ENCODE data around the gene SNX7.

SNX7 gene

DNA sequence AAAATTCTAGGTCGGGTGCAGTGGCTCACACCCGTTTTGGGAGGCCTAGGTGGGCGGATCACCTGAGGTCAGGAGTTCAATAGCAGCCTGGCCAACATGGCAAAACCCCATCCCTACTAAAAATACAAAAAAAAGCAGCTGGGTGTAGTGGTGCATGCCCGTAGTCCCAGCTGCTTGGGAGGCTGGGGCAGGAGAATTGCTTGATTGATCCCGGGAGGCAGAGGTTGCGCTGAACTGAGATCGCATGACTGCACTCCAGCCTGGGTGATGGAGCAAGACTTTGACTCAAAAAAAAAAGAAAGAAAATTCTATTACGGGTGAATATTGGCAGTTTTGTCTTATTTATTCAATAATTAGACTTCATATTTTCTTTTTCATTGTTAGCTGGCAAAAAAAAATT lies 62.1 kb downstream of the SNX7 start:
- no peak overlapping the region for H3K27ac ChIP-seq
- TF ChIP-seq, protein P1, sequence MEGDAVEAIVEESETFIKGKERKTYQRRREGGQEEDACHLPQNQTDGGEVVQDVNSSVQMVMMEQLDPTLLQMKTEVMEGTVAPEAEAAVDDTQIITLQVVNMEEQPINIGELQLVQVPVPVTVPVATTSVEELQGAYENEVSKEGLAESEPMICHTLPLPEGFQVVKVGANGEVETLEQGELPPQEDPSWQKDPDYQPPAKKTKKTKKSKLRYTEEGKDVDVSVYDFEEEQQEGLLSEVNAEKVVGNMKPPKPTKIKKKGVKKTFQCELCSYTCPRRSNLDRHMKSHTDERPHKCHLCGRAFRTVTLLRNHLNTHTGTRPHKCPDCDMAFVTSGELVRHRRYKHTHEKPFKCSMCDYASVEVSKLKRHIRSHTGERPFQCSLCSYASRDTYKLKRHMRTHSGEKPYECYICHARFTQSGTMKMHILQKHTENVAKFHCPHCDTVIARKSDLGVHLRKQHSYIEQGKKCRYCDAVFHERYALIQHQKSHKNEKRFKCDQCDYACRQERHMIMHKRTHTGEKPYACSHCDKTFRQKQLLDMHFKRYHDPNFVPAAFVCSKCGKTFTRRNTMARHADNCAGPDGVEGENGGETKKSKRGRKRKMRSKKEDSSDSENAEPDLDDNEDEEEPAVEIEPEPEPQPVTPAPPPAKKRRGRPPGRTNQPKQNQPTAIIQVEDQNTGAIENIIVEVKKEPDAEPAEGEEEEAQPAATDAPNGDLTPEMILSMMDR (conservative IDR thresholded peaks at IDR 0.05; ENCODE audit: low read depth): no peak
- DNase-seq (ENCODE audit: low spot score): no peak
- POLR2A ChIA-PET (ENCODE audit: low non-redundant PET): no interaction called here
- CTCF ChIA-PET: no interaction called here

DNA sequence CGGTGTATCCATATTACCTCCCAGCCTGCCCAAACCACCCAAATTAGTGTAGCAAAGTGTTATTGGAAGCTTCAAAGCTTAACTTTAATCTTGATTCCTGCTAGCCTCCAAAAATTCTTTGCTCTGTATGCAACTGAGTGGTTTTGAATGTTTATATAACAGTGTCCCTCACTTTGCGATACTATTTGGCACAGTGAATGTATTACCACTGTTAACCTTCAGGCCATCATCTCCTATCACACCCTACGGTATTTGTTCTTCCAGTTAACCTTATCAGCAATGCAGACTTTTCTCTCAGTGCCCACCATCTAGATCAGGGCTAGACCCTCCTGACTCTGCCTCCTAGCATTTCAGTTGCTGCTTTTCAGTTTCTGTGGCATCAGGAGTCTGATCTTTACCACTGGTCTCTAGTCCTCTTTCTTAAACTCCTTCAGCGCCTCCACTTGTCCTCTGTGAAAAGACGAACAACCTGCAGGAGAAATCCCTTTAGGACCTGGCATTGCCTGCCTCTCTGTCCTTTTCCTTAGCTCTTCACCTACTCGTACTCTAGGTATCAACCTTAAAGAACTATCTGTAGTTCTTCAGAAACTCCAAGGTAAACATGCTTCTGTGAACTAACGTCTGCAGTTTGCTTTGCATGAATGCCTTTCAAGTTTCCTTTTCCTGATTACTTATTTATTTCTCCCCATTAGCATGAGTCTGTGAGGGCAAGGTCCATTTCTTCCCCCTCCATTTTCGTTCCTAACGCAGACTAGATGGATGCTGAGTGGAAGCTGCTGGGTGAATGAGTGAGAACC lies 71.7 kb downstream of the SNX7 start:
- no peak overlapping the region for H3K27ac ChIP-seq
- TF ChIP-seq, protein P1 (conservative IDR thresholded peaks at IDR 0.05; ENCODE audit: low read depth): no peak
- no peak for DNase-seq (ENCODE audit: low spot score)
- ChIA-PET POLR2A (ENCODE audit: low non-redundant PET) (no interaction called here), CTCF (no interaction called here)

DNA sequence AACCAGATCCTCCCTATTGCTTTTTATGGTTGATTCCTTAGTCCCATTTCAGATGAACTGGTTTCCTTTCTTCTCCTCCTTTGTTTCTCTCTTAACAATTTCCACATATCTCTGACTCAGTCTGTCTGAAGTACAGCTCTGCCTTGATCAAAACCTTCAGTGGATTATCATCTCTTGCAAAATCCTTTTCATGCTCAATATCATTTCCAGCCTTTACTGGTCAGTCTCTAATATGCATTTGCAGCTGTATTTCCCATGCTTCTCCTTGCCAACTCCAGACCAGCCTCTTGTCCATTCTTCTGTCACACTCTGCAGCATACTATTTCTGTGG lies 72.2 kb downstream of the SNX7 start:
- H3K27ac ChIP-seq: no peak overlapping the region
- TF ChIP-seq, protein P1 (conservative IDR thresholded peaks at IDR 0.05; ENCODE audit: low read depth): no peak
- DNase-seq (ENCODE audit: low spot score): no peak
- ChIA-PET POLR2A (ENCODE audit: low non-redundant PET) (no interaction called here), CTCF (no interaction called here)

DNA sequence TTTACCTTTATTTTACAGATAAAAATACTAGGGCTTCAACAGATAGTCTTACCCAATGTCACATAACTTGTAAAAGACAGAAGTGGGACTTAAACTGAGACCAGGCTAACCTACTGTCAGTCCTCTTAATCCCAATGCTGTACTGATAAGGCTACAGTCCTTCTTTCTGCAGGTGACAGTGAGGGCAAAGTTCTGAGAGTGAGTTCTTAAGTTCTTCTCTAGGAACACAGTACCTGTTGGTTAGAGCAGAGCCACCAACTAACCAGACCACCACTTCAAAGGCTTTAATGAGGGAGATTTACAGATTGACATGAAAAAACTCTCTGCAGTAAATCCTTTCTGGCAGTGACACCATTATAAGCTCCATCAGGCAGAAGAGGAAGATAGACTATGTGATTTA lies 74.2 kb downstream of the SNX7 start:
- TF ChIP-seq, protein P1 (conservative IDR thresholded peaks at IDR 0.05; ENCODE audit: low read depth): no peak
- POLR2A ChIA-PET (ENCODE audit: low non-redundant PET): no interaction called here
- DNase-seq (ENCODE audit: low spot score): no peak
- no peak overlapping the region for H3K27ac ChIP-seq
- CTCF ChIA-PET: no interaction called here

DNA sequence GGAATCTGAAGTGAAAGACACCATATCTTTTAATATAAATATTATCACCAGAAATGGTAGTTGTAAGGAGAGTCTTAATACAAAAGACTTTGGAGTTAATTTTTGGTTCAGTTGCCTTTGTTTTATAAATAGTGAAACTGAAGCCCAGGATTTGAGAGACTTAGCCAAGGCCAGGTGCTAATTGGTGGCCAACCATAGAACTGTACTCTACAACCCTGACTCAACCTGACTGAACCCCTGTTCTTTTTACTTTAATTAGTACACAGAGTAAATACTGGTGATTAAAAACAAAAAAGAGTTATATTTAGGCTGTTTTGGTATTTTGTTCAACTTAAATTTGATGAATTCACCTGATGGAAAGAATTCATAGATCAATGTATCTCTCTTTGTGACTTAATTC lies 76.3 kb downstream of the SNX7 start:
- DNase-seq (ENCODE audit: low spot score): no peak
- ChIA-PET CTCF (no interaction called here), POLR2A (ENCODE audit: low non-redundant PET) (no interaction called here)
- no peak overlapping the region for H3K27ac ChIP-seq
- TF ChIP-seq, protein P1 (conservative IDR thresholded peaks at IDR 0.05; ENCODE audit: low read depth): no peak

DNA sequence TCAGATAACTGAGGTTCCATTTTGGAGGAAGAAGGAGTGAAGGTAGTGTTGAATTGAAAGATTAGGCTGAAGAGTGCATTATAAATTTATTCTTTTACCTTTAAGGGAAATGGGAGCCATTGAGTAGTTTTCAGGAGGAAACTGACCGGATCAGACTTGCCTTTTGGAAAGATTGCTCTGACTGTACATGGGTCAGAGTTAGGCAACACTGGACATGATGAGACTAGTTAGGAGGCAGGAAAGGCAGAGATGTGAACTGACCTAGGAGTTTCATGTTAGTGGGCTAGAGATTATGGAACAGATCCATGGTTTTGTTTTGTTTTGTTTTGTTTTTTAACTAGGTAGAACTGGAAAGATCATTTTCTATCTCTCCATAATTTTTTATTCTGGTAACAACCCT lies 78.2 kb downstream of the SNX7 start:
- TF ChIP-seq, protein P1 (conservative IDR thresholded peaks at IDR 0.05; ENCODE audit: low read depth): no peak
- ChIA-PET CTCF (no interaction called here), POLR2A (ENCODE audit: low non-redundant PET) (no interaction called here)
- H3K27ac ChIP-seq: no peak overlapping the region
- peak; percentile 92 for DNase-seq (ENCODE audit: low spot score)
